H1 (cell line): ENCODE results near the gene KCNAB3. TPM values are rescaled to one million over a fixed set of nuclear protein-coding genes. Genes with fewer than 3 reads are reported as not detected.

Experiments used
- CTCF ChIA-PET: fragments of 300-600 bp; sonication (Branson Sonifier 250); formaldehyde crosslinking; loops from one replicate; lab custom pipeline; 2021; ENCODE audit not compliant: partially characterized antibody; lab: Charles Lee
- POLR2A ChIA-PET: fragments of 300-600 bp; sonication (Branson Sonifier 250); formaldehyde crosslinking; loops from one replicate; lab custom pipeline; 2021; ENCODE audit warnings: inconsistent platforms; ENCODE audit not compliant: partially characterized antibody; lab: Charles Lee
- DNase-seq, 2 experiments: peaks; one replicate each; pipeline versions ENCODE4 v3.0.0 to v3.0.0-alpha.2; 2010 to 2022; ENCODE audit warnings: low spot score in 2 of 2, low read depth in 1 of 2, mixed read lengths in 1 of 2
- FAIRE-seq: peaks from 2 replicates; lab custom pipeline; 2011; peaks lifted over from hg19 to GRCh38; lab: Jason Lieb, UNC
- H2AFZ ChIP-seq: 2 replicates; pipeline ENCODE4 v1.8.1; 2012; ENCODE audit warnings: low read length, inconsistent platforms
- H2AK5ac ChIP-seq: 2 replicates; pipeline ENCODE4 v1.6.1; 2013; ENCODE audit warnings: low read depth, low read length
- H2BK120ac ChIP-seq: replicated peaks from 2 replicates; pipeline ENCODE3; 2013; ENCODE audit warnings: low read depth, low read length, inconsistent platforms
- H2BK12ac ChIP-seq: 2 replicates; pipeline ENCODE4 v1.6.1; 2013; ENCODE audit warnings: low read depth, low read length
- H2BK15ac ChIP-seq: 2 replicates; pipeline ENCODE4 v1.6.1; 2013; ENCODE audit warnings: low read length
- H2BK20ac ChIP-seq: 2 replicates; pipeline ENCODE4 v1.6.1; 2013; ENCODE audit warnings: low read length
- H2BK5ac ChIP-seq: 2 replicates; pipeline ENCODE4 v1.6.1; 2013; ENCODE audit warnings: low read depth, low read length
- H3K14ac ChIP-seq: 2 replicates; pipeline ENCODE4 v1.6.1; 2013; ENCODE audit warnings: inconsistent platforms; ENCODE audit not compliant: insufficient read length
- H3K18ac ChIP-seq: 2 replicates; pipeline ENCODE4 v1.6.1; 2013; ENCODE audit warnings: low read length; ENCODE audit errors: extremely low read depth
- H3K23ac ChIP-seq: 2 replicates; pipeline ENCODE4 v1.6.1; 2013; ENCODE audit warnings: inconsistent platforms; ENCODE audit not compliant: insufficient read length
- H3K23me2 ChIP-seq: 2 replicates; pipeline ENCODE4 v1.6.1; 2013; ENCODE audit warnings: low read depth, low read length
- H3K27ac ChIP-seq: 2 replicates; pipeline ENCODE4 v1.6.1; 2011; ENCODE audit warnings: low read depth, low read length, inconsistent platforms
- H3K27me3 ChIP-seq, 4 experiments: replicated peaks in 1 of 4; 1 replicate in 1 of 4; 2 replicates in 3 of 4; pipeline versions ENCODE4 v1.6.1 to v1.8.1; 2011 to 2013; ENCODE audit warnings: low read length in 3 of 4, mild to moderate bottlenecking in 3 of 4, inconsistent platforms in 2 of 4, mixed read lengths in 2 of 4, moderate library complexity in 1 of 4; ENCODE audit not compliant: control insufficient read depth in 3 of 4, insufficient read depth in 3 of 4; ENCODE audit errors: extremely low read depth in 1 of 4
- H3K36me3 ChIP-seq, 4 experiments: 2 replicates each; pipeline versions ENCODE4 v1.6.1 to v1.8.1; 2011 to 2013; ENCODE audit warnings: mild to moderate bottlenecking in 4 of 4, low read length in 3 of 4, moderate library complexity in 2 of 4, control low read depth in 1 of 4, inconsistent platforms in 1 of 4; ENCODE audit not compliant: insufficient read depth in 4 of 4, control insufficient read depth in 2 of 4
- H3K4ac ChIP-seq: replicated peaks from 2 replicates; pipeline ENCODE3; 2013; ENCODE audit warnings: low read length, low read depth, mixed read lengths, inconsistent platforms; ENCODE audit not compliant: insufficient read length
- H3K4me1 ChIP-seq, 4 experiments: replicated peaks in 1 of 4; 1 replicate in 1 of 4; 2 replicates in 3 of 4; pipeline versions ENCODE4 v1.6.1 to v1.8.1; 2011 to 2013; ENCODE audit warnings: low read length in 3 of 4, inconsistent platforms in 2 of 4, mixed read lengths in 1 of 4; ENCODE audit not compliant: insufficient read depth in 4 of 4, control insufficient read depth in 3 of 4
- H3K4me2 ChIP-seq, 2 experiments: 2 replicates each; pipeline versions ENCODE4 v1.6.1 to v1.8.1; 2011 to 2013; ENCODE audit warnings: low read depth in 2 of 2, low read length in 2 of 2, control low read depth in 1 of 2, inconsistent platforms in 1 of 2, mild to moderate bottlenecking in 1 of 2; ENCODE audit not compliant: insufficient read depth in 1 of 2
- H3K4me3 ChIP-seq, 4 experiments: fragments of 200-600, 300-600 bp in 1 of 4; sonication (generic), shearing (Covaris generic), sonication (Bioruptor Twin) in 1 of 4; 2 replicates each; pipeline versions ENCODE4 v1.5.1 to v1.8.1; 2011 to 2016; ENCODE audit warnings: low read length in 4 of 4, low read depth in 3 of 4, control low read depth in 2 of 4, inconsistent platforms in 2 of 4, mild to moderate bottlenecking in 2 of 4, mixed read lengths in 1 of 4, moderate library complexity in 1 of 4; ENCODE audit not compliant: insufficient read depth in 2 of 4; ENCODE audit errors: extremely low read depth in 1 of 4
- H3K56ac ChIP-seq: replicated peaks from 2 replicates; pipeline ENCODE3; 2013; ENCODE audit warnings: low read depth, mild to moderate bottlenecking, mixed read lengths, low read length, inconsistent platforms; ENCODE audit not compliant: insufficient read length
- H3K79me1 ChIP-seq: 2 replicates; pipeline ENCODE4 v1.6.1; 2013; ENCODE audit warnings: low read depth, low read length, control low read depth
- H3K79me2 ChIP-seq, 2 experiments: 2 replicates each; pipeline versions ENCODE4 v1.6.1 to v1.8.1; 2012 to 2013; ENCODE audit warnings: low read length in 2 of 2, mild to moderate bottlenecking in 2 of 2, inconsistent platforms in 1 of 2; ENCODE audit not compliant: insufficient read depth in 2 of 2, control insufficient read depth in 1 of 2
- H3K9ac ChIP-seq, 4 experiments: replicated peaks in 1 of 4; 1 replicate in 1 of 4; 2 replicates in 3 of 4; pipeline versions ENCODE4 v1.6.1 to v1.8.1; 2011 to 2013; ENCODE audit warnings: low read depth in 3 of 4, low read length in 3 of 4, control low read depth in 2 of 4, mild to moderate bottlenecking in 2 of 4, moderate library complexity in 2 of 4, inconsistent platforms in 1 of 4; ENCODE audit errors: extremely low read depth in 1 of 4
- H3K9me3 ChIP-seq, 2 experiments: 2 replicates each; pipeline versions ENCODE4 v1.6.1 to v1.8.1; 2012 to 2013; ENCODE audit warnings: mild to moderate bottlenecking in 2 of 2, moderate library complexity in 2 of 2, control low read depth in 1 of 2, inconsistent platforms in 1 of 2, low read depth in 1 of 2, low read length in 1 of 2, mixed read lengths in 1 of 2; ENCODE audit not compliant: insufficient read depth in 2 of 2
- H4K20me1 ChIP-seq, 2 experiments: replicated peaks in 1 of 2; 2 replicates each; pipeline versions ENCODE3 to v1.8.1; 2011 to 2013; ENCODE audit warnings: inconsistent platforms in 2 of 2, low read length in 2 of 2, mild to moderate bottlenecking in 1 of 2; ENCODE audit not compliant: insufficient read depth in 2 of 2, control insufficient read depth in 1 of 2
- H4K5ac ChIP-seq: 2 replicates; pipeline ENCODE4 v1.6.1; 2013; ENCODE audit warnings: low read length, low read depth, mixed read lengths, inconsistent platforms; ENCODE audit not compliant: insufficient read length
- H4K8ac ChIP-seq: 2 replicates; pipeline ENCODE4 v1.8.0; 2013; ENCODE audit warnings: mild to moderate bottlenecking, moderate library complexity, low read length, inconsistent platforms; ENCODE audit not compliant: insufficient read depth; ENCODE audit errors: extremely low read depth
- H4K91ac ChIP-seq: replicated peaks from 2 replicates; pipeline ENCODE3; 2013; ENCODE audit warnings: low read length, mixed read lengths, inconsistent platforms; ENCODE audit not compliant: insufficient read length
- RAD21 ChIP-seq, 2 experiments: IDR thresholded peaks in 1 of 2; conservative IDR thresholded peaks in 1 of 2; 2 replicates each; pipeline ENCODE4 v1.6.1; 2011; ENCODE audit warnings: low read depth in 2 of 2, low read length in 2 of 2, improper control_type of control experiment in 1 of 2, inconsistent platforms in 1 of 2, mild to moderate bottlenecking in 1 of 2, moderate library complexity in 1 of 2
- TBP ChIP-seq: IDR thresholded peaks from 2 replicates; pipeline ENCODE4 v1.6.1; 2011; ENCODE audit warnings: low read depth, low read length, improper control_type of control experiment
- WGBS, 2 experiments: shearing (Covaris generic) in 1 of 2; methylation state at CpG; one replicate each; pipeline versions ENCODE4 v1.1.6 to v1.1.7; 2013 to 2015; ENCODE audit warnings: low lambda C conversion rate in 2 of 2, mixed read lengths in 2 of 2, inconsistent platforms in 1 of 2, low coverage in 1 of 2, missing lambda C conversion rate in 1 of 2; ENCODE audit not compliant: insufficient replicate concordance in 2 of 2, insufficient coverage in 1 of 2, insufficient read length in 1 of 2; ENCODE audit errors: extremely low coverage in 1 of 2, missing lambda C conversion rate in 1 of 2; 5-methylcytosine and 5-hydroxymethylcytosine counted together
- polyA plus RNA-seq, 7 experiments: library from polyadenylated mRNA; depleted of rRNA in 3 of 7; stranded (reverse) in 5 of 7; unstranded in 2 of 7; fragments of >200 nt in 5 of 7; fragments of 200-250 nt in 2 of 7; gene quantifications; 1 replicate in 5 of 7; 2 replicates in 1 of 7; 4 replicates in 1 of 7; pipeline versions ENCODE4 v1.2.1 to v1.2.3, GENCODE V29; 2011 to 2013; ENCODE audit warnings: missing spikeins in 2 of 7, mixed read lengths in 2 of 7
- total RNA-seq: library from RNA; stranded (reverse); fragmentation: NEBNext Ultra II Directional; extraction: Animal tissue kit (Norgen Biotek cat#: 25700); gene quantifications from 2 replicates; pipeline ENCODE4 v1.2.1, GENCODE V29; 2021

The KCNAB3 gene
- total and polyA plus RNA-seq, 2 of the 8 experiments (the other 6 are each of a cell fraction or from before 2014, with no cell fraction given) = 1.7 to 2.4 TPM

- no peak overlapping the region for H2AFZ ChIP-seq
- DNase-seq (no peak), FAIRE-seq (no peak)
- no peak overlapping the region for H3K56ac ChIP-seq
- no peak overlapping the region for H3K27ac ChIP-seq
- H3K9ac ChIP-seq = no peak overlapping the region
- H3K79me1 ChIP-seq = no peaks in the 10 kb centered on the region
- no peak overlapping the region for H3K4me2 ChIP-seq
- H2AK5ac ChIP-seq = no peak overlapping the region
- no peak overlapping the region for H4K91ac ChIP-seq
- H3K4me1 ChIP-seq = no peaks in the 10 kb centered on the region
- H3K79me2 ChIP-seq = no peaks in the 10 kb centered on the region
- no peak overlapping the region for H2BK15ac ChIP-seq
- no peaks in the 10 kb centered on the region for H3K36me3 ChIP-seq
- no peak overlapping the region for H2BK5ac ChIP-seq
- H3K18ac ChIP-seq = no peak overlapping the region
- TF ChIP-seq RAD21 (IDR thresholded peaks at IDR 0.05 in 1 of 2, conservative IDR thresholded peaks at IDR 0.05 in 1 of 2; ENCODE audit: low read depth in 2 of 2, low read length in 2 of 2) (no peak), TBP (no peak)
- H2BK12ac ChIP-seq = no peak overlapping the region
- no peak overlapping the region for H3K23ac ChIP-seq
- no peak overlapping the region for H3K4me3 ChIP-seq
- no peaks in the 10 kb centered on the region for H3K9me3 ChIP-seq
- H2BK120ac ChIP-seq = no peak overlapping the region
- no peaks in the 10 kb centered on the region for H3K23me2 ChIP-seq
- H4K20me1 ChIP-seq = no peaks in the 10 kb centered on the region
- CTCF ChIA-PET = interaction anchor here (1.0 to 1.5 kb wide), 5 partner anchors 23 to 101 kb away, joined by 3 to 5 read pairs (median 3); no protein-coding TSS in a partner anchor
- H2BK20ac ChIP-seq = no peak overlapping the region
- H4K8ac ChIP-seq = no peak overlapping the region
- no peaks in the 10 kb centered on the region; a peak in 2 of 7 replicates for H3K27me3 ChIP-seq
- no peak overlapping the region for H3K14ac ChIP-seq
- H4K5ac ChIP-seq = no peak overlapping the region
- POLR2A ChIA-PET = interaction anchor here (0.6 to 0.7 kb wide), 2 partner anchors 79 to 1357 kb away, joined by 3 read pairs; no protein-coding TSS in a partner anchor
- H3K4ac ChIP-seq = no peak overlapping the region
- WGBS, 2 experiments = 87% methylated on average over 11 of the region's 11 CpGs; no CpG with 5 or more reads in 1 of the 2 experiments
Measured at GRCh38 chr17:7956228-7956965, 26.7 kb upstream of the KCNAB3 start.
